NCI-H748 treated with DMSO at 0.1 percent for 48 hours (cell line): ENCODE results near the gene FAM9A.
A peak's percentile ranks its signal among the peaks of the same experiment; 100 is the strongest.
"Not testable (repeated sequence)": the region's sequence is repeated elsewhere in the genome, so short reads cannot be mapped to it uniquely, and the experiment has no call there.

ENCODE experiments used
- DNase-seq: peaks from one replicate; lab custom pipeline; 2025; lab: John Stamatoyannopoulos, UW

Gene FAM9A

DNA sequence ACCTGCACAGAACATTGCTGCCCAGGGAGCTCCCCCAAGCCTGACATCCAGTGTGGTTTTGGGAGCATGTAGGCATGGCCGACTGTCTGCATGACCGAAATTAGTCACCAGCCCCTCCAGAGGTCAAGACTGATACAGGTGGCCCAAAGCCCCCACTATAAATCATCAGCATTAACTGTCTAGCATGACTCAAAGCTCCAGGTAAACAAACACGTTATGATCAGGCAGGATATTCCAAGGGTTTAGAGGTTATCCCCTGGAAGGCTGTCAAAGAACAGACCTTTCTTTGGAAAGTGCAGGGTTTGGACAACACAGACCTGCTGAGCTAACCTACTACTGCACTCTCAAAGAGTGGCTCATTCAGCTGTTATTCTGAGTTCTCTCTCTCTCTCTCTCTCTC is 2.1 kb upstream of the FAM9A start:
- DNase-seq = no peak

DNA sequence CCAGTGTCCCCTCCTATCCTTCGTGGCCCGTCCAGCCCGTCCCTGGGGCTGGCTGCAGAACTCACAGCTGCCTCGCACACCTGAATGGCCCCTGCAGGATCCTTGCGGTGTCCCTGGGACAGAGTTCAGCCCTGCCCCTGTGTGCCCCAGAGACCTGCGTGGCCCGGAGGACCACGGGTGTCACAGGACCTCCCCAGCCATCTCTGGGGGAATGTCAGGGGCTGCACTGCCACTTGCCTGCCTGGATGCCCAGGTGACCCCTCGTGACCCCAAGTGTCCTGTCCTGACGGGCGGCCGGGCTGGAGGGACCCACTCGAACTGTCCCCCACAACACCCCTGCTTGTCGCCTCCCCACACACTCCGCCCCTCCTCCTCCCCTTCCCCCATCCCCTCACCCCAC is 832 bp downstream of the FAM9A start:
- DNase-seq = not testable (repeated sequence)

DNA sequence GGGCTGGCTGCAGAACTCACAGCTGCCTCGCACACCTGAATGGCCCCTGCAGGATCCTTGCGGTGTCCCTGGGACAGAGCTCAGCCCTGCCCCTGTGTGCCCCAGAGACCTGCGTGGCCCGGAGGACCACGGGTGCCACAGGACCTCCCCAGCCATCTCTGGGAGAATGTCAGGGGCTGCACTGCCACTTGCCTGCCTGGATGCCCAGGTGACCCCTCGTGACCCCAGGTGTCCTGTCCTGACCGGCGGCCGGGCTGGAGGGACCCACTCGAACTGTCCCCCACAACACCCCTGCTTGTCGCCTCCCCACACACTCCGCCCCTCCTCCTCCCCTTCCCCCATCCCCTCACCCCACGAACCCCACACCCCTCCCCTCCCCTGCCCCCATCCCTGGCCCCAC is 1.9 kb downstream of the FAM9A start:
- DNase-seq = not testable (repeated sequence)

DNA sequence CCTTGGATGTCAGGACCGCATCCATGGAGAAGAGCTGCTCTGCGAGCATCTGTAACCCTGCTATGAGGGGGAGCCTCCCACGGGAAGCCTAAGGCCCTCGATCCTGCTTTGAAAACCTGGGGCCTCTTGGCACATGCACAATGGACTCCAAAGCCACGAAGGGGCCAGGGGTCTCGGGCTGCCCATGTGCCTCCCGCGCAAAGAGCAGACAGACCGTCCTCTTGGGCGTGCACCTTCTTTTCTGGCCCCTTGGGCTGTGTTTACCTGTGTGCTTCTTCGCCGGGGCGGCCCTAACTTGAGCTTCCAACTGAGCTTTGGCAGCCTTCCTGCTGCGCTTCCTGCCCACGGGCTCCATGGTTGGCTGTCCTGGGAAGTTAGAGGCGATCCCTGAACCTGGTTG is 2.5 kb downstream of the FAM9A start:
- not testable (repeated sequence) for DNase-seq

DNA sequence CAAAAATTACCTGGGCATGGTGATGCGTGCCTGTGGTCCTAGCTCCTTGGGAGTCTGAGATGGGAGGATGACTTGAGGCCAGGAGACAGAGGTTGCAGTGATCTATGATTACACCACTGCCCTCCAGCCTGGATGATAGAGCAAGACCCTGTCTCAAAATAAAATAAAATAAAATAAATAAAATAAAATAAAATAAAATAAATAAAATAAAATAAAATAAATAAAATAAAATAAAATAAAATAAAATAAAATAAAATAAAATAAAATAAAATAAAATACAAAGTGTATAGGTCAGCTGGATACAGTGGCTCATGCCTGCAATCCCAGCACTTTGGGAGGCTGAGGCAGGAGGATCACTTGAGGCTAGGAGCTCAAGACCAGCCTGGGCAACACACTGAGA is 14.1 kb downstream of the FAM9A start:
- DNase-seq = not testable (repeated sequence)

DNA sequence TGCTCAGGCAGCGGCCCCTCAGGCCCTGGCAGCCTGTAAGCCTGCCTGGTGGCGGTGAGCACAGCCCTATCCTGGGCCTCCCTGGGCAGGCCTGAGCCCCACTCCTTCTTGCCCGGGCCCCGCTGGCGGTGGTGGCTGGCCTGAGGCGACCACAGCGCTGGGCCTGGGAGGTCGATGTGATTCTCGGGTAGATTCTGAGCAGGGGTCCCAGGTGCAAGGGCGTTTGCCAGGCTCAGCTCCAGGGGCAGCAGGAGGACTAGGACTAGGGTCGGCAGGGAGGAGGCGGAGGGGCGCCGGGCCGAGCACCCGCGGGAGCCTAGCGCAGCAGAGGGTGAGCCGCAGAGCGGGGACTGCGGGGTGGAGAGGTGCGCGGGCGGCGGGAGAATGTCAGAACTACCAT is 17.0 kb downstream of the FAM9A start:
- DNase-seq = no peak

DNA sequence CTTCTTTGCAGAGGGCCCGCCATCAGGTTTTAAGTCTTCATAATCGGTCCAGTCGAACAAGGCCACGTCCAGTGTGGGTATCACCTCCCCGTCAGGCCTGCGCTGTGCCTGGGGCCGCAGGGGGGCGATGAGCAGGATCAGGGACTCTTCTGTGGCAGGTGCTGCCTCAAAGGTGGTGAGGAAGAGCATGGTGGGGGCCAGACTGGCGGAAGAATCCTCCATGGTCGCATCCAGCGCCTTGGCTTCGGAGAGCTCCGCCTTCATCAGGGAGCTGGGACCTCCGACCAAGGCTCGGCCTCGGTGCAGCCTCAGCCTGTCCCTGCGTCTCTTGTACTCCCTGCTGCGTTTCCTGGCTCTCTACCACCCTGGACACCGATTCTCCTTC is 17.5 kb downstream of the FAM9A start:
- no peak for DNase-seq

DNA sequence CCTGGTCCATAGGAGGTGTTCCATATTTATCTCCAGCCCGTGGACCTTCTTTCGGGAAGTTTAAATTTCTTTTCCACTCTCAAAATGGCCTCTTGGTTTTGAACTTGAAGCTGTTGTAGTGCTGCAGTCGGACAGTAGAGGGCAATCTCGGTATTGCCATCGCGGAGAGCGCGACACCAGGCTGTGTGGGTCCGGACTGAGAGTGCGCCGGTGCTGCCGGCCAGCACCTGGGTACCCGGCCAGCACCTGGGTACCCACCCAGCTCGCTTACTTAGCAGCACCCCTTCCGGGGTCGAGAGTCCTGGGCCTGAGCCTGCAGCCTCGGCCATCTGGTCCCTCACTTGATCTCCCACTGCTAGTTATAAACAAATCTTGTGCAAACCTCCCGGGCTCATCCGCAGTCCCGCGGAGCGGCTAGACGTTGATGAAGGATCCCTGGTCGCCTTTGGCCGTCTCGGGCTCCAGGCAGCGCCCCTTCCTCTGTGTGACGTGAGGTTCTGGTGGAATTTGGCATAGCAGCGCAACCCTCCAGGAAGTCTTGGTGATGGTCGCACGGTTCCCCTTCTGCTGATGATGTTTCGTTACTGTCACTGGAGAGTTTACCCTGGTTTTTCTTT is 18.0 kb downstream of the FAM9A start:
- DNase-seq = no peak

DNA sequence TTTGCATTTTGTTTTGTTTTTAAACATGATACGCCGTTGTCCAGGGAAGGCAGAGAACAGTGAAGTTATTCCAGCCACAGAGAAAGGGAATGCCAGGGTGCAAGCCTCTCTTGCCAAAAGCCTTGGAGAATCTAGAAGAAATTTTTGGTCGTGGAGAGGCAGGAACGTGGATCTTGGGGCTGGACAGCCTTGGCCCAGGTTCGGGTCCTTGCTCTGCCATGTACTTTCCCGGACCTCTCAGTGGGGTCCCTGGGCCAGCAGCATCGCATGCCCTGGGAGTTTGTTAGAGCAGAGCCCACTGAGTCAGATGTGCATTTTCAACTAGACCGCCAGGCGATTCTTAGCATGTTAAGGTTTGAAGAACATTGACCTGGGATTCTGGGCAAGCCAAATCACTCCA is 18.6 kb downstream of the FAM9A start:
- DNase-seq = no peak

DNA sequence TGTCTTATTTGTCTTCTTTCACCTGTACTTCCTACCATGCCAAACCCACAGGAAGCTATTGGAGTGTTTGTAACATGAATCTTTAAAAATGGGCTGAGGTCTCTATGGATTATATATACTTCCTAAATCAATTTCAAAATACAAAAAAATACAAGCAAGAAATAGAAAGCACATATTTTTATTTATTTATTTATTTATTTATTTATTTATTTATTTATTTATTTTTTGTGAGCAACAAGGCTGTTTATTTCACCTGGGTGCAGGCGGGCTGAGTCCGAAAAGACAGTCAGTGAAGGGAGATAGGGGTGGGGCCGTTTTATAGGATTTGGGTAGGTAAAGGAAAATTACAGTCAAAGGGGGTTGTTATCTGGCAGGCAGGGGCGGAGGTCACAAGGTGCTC is 19.3 kb downstream of the FAM9A start:
- not testable (repeated sequence) for DNase-seq

DNA sequence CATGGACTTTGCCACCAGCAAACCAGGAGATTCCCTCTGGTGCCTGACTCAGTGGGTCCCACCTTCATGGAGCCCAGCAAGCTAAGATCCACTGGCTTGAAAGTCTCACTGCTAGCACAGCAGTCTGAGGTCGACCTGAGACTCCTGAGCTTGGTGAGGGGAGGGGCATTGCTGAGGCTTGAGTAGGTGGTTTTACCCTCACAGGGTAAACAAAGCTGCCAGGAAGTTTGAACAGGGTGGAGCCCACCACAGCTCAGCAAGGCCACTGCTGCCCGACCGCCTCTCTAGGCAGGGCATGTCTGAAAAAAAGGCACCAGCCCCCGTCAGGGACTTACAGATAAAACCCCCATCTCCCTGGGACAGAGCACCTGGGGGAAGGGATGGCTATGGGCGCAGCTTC is 28.1 kb downstream of the FAM9A start:
- no peak for DNase-seq

DNA sequence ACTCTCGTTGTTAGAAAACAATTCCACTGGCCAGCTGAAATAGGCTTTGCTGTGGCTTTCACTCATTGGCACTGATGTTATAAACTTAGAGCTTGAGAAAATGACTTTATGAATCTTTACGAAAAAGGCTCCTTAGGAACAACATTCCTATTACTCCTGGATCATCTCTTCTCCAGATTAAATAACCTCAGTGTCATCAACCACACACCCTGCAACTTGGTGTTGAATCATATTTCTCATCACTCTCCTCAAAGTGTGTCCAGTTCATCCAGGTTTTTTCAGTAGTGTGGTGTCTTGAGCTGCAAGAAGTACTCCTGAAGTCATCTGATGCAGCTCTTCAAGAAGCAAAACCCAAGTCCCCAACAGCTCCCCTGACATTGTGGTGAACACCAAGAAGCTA is 41.2 kb downstream of the FAM9A start:
- no peak for DNase-seq

DNA sequence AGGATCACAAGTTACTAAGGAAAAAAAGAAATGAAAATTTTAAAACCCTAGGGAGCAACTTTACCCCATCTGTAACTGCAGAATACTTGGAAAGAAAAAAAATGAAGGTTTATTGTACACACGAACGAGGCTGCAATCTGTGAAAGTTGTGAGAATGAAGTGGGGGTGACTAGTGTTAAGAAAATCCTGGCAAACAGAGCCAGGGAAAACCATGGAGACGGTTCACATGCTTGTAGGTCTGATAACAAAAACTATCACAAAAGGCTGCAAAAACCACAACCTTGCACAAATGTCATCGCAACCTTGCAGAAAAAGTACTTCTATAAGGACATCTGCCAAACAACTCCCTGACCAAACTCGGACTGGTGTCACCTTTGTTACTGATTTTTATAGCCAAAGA is 42.5 kb downstream of the FAM9A start:
- not testable (repeated sequence) for DNase-seq

DNA sequence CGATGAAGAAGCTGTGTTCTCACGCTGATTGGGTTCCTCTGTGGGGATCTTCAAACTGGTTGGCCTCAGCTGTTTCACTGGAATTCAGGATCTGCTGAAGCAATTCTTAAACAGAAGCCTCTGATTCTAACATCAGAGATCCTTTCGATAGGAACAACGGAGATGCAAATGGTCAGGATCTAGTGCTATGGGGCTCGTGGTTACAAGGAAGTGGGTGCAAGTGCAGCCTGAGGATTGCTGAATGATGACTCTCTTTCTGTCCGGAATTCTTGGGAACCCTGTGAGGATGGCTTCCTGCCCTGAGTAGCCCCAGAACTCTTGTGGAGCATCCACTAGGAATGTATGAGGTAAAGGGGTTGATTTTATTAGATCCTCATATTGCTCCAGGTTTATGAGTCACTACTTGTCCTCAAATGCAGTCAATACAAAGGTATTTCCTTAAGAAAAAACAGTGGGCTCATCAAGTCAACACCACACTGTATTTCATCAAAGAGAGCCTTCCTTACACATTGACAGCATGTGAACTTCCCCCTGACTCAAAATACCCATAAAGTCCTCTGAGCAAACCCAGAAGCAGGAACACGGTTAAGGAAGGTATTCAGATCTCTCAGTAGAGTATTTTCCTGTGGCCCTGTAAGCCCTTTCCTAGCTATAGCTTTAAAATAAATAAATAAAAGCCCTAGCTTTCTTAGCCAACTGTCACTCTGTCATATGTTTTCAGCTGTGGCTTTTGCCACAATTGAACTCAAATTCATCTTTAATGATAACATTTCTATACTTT is 43.4 kb downstream of the FAM9A start:
- not testable (repeated sequence) for DNase-seq

DNA sequence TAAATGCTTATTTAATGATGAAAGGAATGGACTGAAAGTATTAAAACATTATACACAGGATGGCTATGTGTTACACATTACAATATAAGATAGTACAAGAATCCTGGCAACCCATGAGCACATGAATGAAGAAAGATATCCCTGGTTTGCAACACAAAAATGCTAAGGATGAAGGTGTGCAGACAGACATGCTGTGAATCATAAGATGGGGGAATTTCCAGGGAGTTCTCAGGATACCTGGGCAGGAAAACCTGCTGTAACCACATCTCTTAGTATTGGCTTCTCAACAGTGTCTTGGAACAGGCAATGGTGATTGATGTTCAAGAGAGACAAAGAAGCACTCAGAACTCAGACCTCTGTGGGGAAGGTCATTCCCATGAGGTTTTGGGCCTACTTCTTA is 45.4 kb downstream of the FAM9A start:
- DNase-seq = no peak

DNA sequence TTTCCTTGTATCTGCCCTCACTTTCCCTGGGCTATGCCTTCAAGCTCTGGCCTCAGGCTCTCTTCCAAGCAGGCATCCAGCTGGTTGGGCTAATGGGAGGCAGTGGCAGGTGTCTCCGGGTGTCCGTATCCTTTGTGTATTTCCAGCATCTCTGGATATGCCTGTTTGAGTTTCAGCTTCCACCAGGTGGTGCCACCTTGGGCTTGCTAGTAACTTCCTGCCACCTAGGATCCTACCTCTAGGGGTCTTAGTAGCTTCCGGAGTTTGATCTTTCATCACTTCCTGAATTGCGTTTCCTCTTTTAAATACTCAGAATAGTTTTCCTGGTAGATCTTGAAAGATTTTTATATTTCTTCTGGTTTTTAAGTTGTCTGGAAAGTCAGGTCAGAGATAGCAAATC is 46.1 kb downstream of the FAM9A start:
- no peak for DNase-seq

DNA sequence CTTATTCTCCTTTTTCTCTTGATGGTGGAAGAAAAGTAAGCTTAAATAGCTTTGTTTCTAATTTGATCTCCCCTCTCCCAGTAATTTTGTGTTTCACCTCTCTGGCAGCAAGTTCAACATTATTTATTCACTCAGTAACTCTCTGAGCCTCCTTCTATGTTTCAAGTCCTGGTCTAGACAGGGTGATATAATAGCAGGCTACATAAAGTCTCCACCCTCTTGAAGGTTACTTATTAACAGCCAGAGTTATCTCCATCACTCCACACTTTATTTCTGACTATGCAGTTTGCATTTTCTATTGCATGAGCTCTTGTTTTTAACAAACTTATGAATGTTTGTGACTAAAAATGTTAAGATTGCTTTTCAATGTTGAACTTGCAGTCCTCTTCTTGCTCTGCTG is 51.5 kb downstream of the FAM9A start:
- DNase-seq = no peak

DNA sequence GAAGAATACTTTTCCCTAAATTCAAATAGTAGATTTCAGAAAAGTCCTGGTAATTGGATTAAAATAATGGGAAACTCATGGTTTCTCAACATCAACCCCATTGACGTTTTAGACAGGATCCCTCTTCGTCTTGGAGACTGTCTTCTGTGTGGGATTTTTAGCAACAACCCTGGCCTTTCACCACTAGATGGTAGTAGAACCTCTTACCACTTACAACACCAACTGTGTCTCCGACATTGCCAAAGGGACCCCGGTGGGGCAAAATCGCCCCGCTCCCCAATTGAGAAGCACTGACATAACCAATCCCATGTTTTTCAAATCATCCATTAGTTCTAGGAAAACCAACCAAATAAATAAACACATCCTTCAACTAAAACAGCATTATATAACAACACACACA is 52.3 kb downstream of the FAM9A start:
- peak; percentile 44 for DNase-seq

DNA sequence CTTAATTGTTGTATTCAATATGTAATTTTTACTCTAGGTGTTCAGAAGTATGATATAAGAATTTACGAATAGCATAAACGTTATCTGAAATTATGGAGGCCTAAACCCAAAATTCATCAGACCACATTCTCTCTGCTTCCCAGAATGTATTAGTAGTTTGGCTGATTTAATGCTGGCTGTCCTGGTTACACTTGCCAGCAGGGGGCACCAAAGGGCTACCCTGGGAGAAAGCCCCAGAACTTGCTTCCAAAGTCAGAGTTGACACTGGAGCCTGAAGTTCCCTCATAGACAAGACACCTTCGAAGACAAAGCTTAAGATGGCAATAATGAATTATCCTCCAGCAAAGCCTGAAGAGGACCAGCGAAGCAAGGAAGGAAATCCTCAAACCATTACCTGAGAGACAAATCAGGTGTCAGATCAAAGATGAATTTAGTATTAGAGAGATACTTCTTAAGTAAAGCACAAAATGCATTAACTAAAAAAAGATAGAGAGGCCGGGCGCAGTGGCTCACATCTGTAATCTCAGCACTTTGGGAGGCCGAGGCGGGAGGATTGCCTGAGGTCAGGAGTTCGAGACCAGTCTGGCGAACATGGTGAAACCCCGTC is 58.0 kb downstream of the FAM9A start:
- DNase-seq = no peak

DNA sequence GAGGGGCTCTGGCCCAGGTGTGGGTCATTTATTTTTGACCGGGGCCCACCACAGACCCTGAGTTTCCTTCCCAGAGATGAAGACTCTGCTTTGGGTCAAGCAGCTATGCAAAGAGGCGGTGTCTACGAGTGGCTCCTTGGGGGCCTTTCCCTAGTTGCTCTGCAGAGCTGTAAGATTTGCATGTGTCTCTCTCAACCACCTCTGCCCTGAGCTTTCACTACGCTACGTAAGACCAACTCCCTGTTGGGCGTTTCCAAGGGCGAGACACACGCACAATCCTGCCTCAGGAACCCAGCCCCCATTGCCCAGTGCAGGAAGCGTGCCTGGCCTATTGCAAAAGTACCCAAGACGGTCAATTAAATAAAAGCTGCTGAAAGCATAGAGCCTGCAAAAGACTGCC is 59.2 kb downstream of the FAM9A start:
- DNase-seq = no peak
